Amniotic epithelial cell (primary cell): ENCODE measurements around the gene SHISA8.
"Not testable (repeated sequence)": the region's sequence is repeated elsewhere in the genome, so short reads cannot be mapped to it uniquely, and the experiment has no call there.

Experiments
- DNase-seq: peaks from one replicate; pipeline ENCODE4 v3.0.0-alpha.2; 2010; ENCODE audit warnings: low read depth

Gene SHISA8

GRCh38 chr22:41899110-41899509, 15.8 kb downstream of the SHISA8 start:
- DNase-seq, result no peak

- no peak for DNase-seq
Measured at GRCh38 chr22:41898645-41899044, 16.2 kb downstream of the SHISA8 start.

- DNase-seq, result no peak
Measured at GRCh38 chr22:41893591-41894375, 21.1 kb downstream of the SHISA8 start.

GRCh38 chr22:41892721-41893120, 22.2 kb downstream of the SHISA8 start:
- no peak for DNase-seq

- DNase-seq, result no peak
Measured at GRCh38 chr22:41891407-41891806, 23.5 kb downstream of the SHISA8 start.

GRCh38 chr22:41888627-41889200, 26.2 kb downstream of the SHISA8 start:
- no peak for DNase-seq

GRCh38 chr22:41885516-41885915, 29.4 kb downstream of the SHISA8 start:
- no peak for DNase-seq

- DNase-seq, result no peak
Measured at GRCh38 chr22:41885116-41885515, 29.8 kb downstream of the SHISA8 start.

- DNase-seq, result no peak
Measured at GRCh38 chr22:41883400-41883799, 31.5 kb downstream of the SHISA8 start.

GRCh38 chr22:41880653-41881052, 34.2 kb downstream of the SHISA8 start:
- DNase-seq, result no peak

GRCh38 chr22:41876675-41877074, 38.2 kb downstream of the SHISA8 start:
- no peak for DNase-seq

- no peak for DNase-seq
Measured at GRCh38 chr22:41876275-41876674, 38.6 kb downstream of the SHISA8 start.

GRCh38 chr22:41875531-41876270, 39.2 kb downstream of the SHISA8 start:
- peak; percentile 21 for DNase-seq

- DNase-seq, result no peak
Measured at GRCh38 chr22:41874090-41874489, 40.8 kb downstream of the SHISA8 start.

- peak; percentile 76 for DNase-seq
Measured at GRCh38 chr22:41873391-41873790, 41.5 kb downstream of the SHISA8 start.

GRCh38 chr22:41870786-41871185, 44.1 kb downstream of the SHISA8 start:
- DNase-seq, result no peak

- DNase-seq, result not testable (repeated sequence)
Measured at GRCh38 chr22:41870081-41870480, 44.8 kb downstream of the SHISA8 start.

- no peak for DNase-seq
Measured at GRCh38 chr22:41868556-41868955, 46.3 kb downstream of the SHISA8 start.

- peak; percentile 51 for DNase-seq
Measured at GRCh38 chr22:41863472-41863871, 51.4 kb downstream of the SHISA8 start.

GRCh38 chr22:41862530-41863266, 52.2 kb downstream of the SHISA8 start:
- peak; percentile 32 for DNase-seq

GRCh38 chr22:41862160-41862529, 52.7 kb downstream of the SHISA8 start:
- peak; percentile 66 for DNase-seq
